Activated T-helper 17 cell treated with anti-CD3 and anti-CD28 coated beads, Interleukin-2, amount 50 U/mL, for 72 hours (primary cell): ENCODE measurements around the gene GLA. TPM values are rescaled to one million over a fixed set of nuclear protein-coding genes. Genes with fewer than 3 reads are reported as not detected.

Experiments used
- ATAC-seq: fragments of 150-1000 bp; cut with Tn5 transposase; replicated peaks from 2 replicates; pipeline ENCODE4 v1.10.0; 2021; ENCODE audit warnings: mild to moderate bottlenecking, moderate library complexity
- H3K27ac Mint-ChIP-seq: one replicate; pipeline ENCODE4 v1.8.0; 2022; ENCODE audit warnings: mixed read lengths
- H3K27me3 Mint-ChIP-seq: one replicate; pipeline ENCODE4 v1.8.0; 2022; ENCODE audit warnings: mixed read lengths
- H3K36me3 Mint-ChIP-seq: one replicate; pipeline ENCODE4 v1.8.0; 2022; ENCODE audit warnings: low read depth, mild to moderate bottlenecking, mixed read lengths
- H3K4me1 Mint-ChIP-seq: one replicate; pipeline ENCODE4 v1.8.0; 2022; ENCODE audit warnings: mixed read lengths
- H3K4me3 Mint-ChIP-seq: one replicate; pipeline ENCODE4 v1.8.0; 2022; ENCODE audit warnings: mild to moderate bottlenecking, mixed read lengths
- H3K9me3 Mint-ChIP-seq: one replicate; pipeline ENCODE4 v1.8.0; 2022; ENCODE audit warnings: mixed read lengths
- total RNA-seq, 2 donors: library from RNA; stranded (reverse); gene quantifications; one replicate each; pipeline ENCODE4 v1.2.3, GENCODE V29; 2022

GLA gene
- total RNA-seq, 2 donors from 2014 or later: 64.9 to 67.2 TPM

- Mint-ChIP-seq H3K4me1 (peaks cover 4% of the 10 kb centered on the region), H3K27me3 (no peaks in the 10 kb centered on the region), H3K4me3 (peak within 1 kb of the TSS; percentile 95), H3K9me3 (no peaks in the 10 kb centered on the region), H3K27ac (peak within 1 kb of the TSS; percentile 94), H3K36me3 (peaks cover 52% of the 10 kb centered on the region)
- peak; percentile 97 for ATAC-seq
These were observed 16.8 kb downstream of the GLA start, which contains the start of gene RPL36A for GRCh38 chrX:101390664-101391525. Gene RPL36A (plus strand): TSS chrX:101391011. CDS start chrX:101391044, 33 bp downstream.

- Mint-ChIP-seq H3K4me1 (peaks cover 2% of the 10 kb centered on the region), H3K27me3 (no peaks in the 10 kb centered on the region)
These were observed 19.1 kb downstream of the GLA start for GRCh38 chrX:101388604-101389003.

DNA sequence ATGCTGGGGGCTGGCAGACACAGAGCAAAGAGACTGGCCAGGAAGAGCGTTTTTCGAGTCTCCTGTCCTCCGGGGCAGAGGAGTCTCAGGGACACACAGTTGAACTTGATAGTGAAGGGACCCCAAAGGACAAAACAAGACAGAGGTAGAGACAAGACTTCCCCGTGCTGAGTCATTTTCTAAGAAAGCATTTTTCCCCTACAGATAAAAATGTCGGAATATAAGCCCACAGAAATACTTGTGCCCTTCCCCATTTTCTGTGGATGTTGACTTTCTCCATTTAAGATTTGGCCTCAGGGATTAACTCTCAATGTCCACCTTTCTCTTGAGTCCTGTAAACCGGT is 21.2 kb downstream of the GLA start:
- Mint-ChIP-seq H3K27me3 (no peaks in the 10 kb centered on the region), H3K9me3 (no peaks in the 10 kb centered on the region), H3K27ac (no peak overlapping the region), H3K4me3 (no peak overlapping the region), H3K36me3 (peaks cover 8% of the 10 kb centered on the region), H3K4me1 (no peaks in the 10 kb centered on the region)
- no peak for ATAC-seq

More at GRCh38 chrX:101388604-101389003, 19.1 kb downstream of the GLA start:
- no peak overlapping the region for H3K27ac Mint-ChIP-seq
- H3K36me3 Mint-ChIP-seq: peaks cover 29% of the 10 kb centered on the region
- no peak for ATAC-seq
- H3K4me3 Mint-ChIP-seq: no peak overlapping the region
- no peaks in the 10 kb centered on the region for H3K9me3 Mint-ChIP-seq

DNA sequence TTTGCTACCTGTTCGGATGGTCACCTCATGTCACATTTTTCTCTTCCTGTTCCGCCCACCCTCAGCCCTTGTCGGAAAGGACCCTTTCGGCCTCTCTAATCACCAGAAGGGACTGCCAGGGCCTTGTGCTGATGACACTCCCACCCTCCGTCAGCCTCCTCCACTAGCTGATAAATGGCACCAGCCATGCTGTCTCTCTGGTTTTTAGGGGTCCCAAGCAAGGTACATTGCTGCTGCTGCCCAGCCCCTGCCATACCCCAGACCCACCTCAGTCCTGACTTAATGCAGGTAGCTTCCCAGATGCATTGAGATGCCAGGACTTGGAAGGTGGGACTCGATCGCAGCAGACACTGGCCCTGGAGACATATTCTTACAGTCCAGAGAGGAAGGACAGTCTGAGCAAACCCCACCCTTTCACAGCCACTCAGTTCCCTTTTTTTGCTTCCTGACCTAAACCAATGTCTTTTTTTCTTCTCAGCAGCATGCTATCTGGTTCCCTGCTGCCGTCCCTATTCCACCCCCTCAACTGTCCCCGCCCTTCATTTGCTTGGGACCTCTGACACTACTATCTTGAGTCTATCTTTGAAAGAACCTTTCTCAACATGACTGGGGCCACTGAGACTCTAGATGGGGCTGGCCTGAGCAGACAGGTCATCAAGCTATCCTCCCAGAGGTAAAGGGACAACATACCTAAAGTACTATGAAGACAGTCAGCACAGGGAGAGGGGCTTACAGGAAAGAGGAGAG is 21.8 kb downstream of the GLA start, which contains the start of gene BTK:
TSS of gene BTK (minus strand) at position 397 of the 747 bp plus-strand sequence. CDS start 10,907 bp downstream, outside the sequence.
- no peak within 1 kb of the TSS for H3K27ac Mint-ChIP-seq
- ATAC-seq: no peak
- no peaks in the 10 kb centered on the region for H3K9me3 Mint-ChIP-seq
- H3K27me3 Mint-ChIP-seq: no peaks in the 10 kb centered on the region
- no peak within 1 kb of the TSS for H3K4me3 Mint-ChIP-seq
- H3K36me3 Mint-ChIP-seq: peaks cover 3% of the 10 kb centered on the region
- no peaks in the 10 kb centered on the region for H3K4me1 Mint-ChIP-seq

GRCh38 chrX:101385026-101385684 is 22.6 kb downstream of the GLA start:
- Mint-ChIP-seq H3K36me3 (no peaks in the 10 kb centered on the region), H3K27ac (no peak overlapping the region), H3K9me3 (no peaks in the 10 kb centered on the region), H3K27me3 (no peaks in the 10 kb centered on the region), H3K4me1 (no peaks in the 10 kb centered on the region), H3K4me3 (no peak overlapping the region)
- no peak for ATAC-seq

- no peak overlapping the region for H3K27ac Mint-ChIP-seq
These were observed 24.0 kb downstream of the GLA start for GRCh38 chrX:101383679-101384205.

DNA sequence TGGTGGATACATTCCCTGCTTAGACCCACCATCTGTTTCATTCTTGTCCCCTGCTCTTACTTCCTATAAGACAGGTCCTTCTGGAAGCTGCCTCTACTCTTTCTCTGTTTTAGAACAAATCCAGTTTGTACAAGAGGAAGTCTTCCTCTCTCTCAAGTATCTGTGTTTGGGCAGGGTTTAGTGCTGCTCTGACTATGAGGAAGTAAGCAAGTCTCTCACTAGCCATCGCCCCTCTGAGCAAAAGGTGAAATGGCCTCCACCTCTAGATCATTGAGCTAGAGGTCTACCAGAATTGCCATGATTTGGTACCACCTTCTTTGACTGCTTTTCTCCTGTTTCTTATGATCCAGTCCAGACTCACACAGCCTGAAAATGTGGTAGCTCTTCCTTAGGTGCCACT is 30.2 kb downstream of the GLA start:
- ATAC-seq: no peak
- H3K4me1 Mint-ChIP-seq: no peaks in the 10 kb centered on the region
- H3K36me3 Mint-ChIP-seq: no peaks in the 10 kb centered on the region
- H3K27me3 Mint-ChIP-seq: no peaks in the 10 kb centered on the region
- H3K9me3 Mint-ChIP-seq: no peaks in the 10 kb centered on the region
- H3K27ac Mint-ChIP-seq: no peak overlapping the region
- no peak overlapping the region for H3K4me3 Mint-ChIP-seq

More at GRCh38 chrX:101383679-101384205, 24.0 kb downstream of the GLA start:
- Mint-ChIP-seq H3K4me3 (no peak overlapping the region), H3K36me3 (no peaks in the 10 kb centered on the region), H3K4me1 (no peaks in the 10 kb centered on the region), H3K9me3 (no peaks in the 10 kb centered on the region), H3K27me3 (no peaks in the 10 kb centered on the region)
- no peak for ATAC-seq

DNA sequence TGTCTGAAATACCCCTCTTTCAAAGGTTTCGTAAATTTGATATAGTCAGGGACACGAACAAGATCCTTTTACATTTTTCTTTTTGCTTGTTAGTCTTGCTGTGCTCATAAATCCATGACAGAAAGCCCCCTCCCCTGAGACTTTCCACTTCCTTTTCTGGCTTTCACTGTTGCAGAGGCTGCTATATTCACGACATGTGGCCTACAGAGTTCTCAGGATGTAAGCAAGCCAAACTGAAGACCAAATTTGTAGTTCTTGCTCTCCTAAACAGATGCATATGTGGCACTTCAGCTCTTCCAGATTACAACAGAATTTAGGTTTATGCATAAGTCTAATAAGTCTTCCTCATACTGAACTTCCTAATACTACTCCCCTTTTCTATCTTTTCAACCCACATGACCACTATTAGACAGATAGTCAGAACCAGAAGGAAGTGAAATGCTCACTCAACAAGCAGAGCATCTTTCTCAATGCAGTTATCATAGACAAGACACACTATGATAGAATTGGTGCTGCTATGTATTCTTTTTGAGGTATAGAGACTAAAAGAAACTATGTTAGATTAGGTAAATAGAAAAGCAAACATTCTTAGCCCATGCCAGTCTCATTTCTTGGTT is 36.7 kb downstream of the GLA start:
- no peak for ATAC-seq
- Mint-ChIP-seq H3K27me3 (no peaks in the 10 kb centered on the region), H3K9me3 (no peaks in the 10 kb centered on the region), H3K27ac (no peak overlapping the region), H3K4me1 (no peaks in the 10 kb centered on the region), H3K36me3 (no peaks in the 10 kb centered on the region), H3K4me3 (no peak overlapping the region)

DNA sequence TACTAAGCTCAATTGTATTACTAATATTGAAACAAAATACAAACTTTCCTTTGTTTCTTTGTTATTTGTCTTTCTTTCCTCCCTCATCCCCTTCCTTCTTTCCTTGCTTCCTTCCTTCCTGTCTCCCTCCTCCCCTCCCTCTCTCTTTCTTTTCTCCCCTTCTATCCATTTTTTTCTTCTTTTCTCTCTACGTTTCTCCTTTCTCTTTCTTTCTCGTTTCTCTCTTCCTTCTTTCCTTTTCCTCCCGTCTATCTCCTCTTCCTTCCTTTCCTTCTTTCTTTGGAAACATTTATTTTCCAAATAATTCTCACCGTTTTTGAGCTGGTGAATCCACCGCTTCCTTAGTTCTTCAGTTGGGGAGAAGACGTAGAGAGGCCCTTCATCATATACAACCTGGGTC is 38.0 kb downstream of the GLA start:
- Mint-ChIP-seq H3K36me3 (no peaks in the 10 kb centered on the region), H3K4me1 (no peaks in the 10 kb centered on the region), H3K4me3 (no peak overlapping the region), H3K9me3 (no peaks in the 10 kb centered on the region), H3K27ac (no peak overlapping the region), H3K27me3 (no peaks in the 10 kb centered on the region)
- ATAC-seq: no peak

- H3K36me3 Mint-ChIP-seq: no peaks in the 10 kb centered on the region
- H3K27ac Mint-ChIP-seq: no peak overlapping the region
- H3K4me1 Mint-ChIP-seq: no peaks in the 10 kb centered on the region
- no peaks in the 10 kb centered on the region for H3K27me3 Mint-ChIP-seq
- no peak overlapping the region for H3K4me3 Mint-ChIP-seq
- no peak for ATAC-seq
- H3K9me3 Mint-ChIP-seq: no peaks in the 10 kb centered on the region
These were observed 38.9 kb downstream of the GLA start for GRCh38 chrX:101368800-101369199.

DNA sequence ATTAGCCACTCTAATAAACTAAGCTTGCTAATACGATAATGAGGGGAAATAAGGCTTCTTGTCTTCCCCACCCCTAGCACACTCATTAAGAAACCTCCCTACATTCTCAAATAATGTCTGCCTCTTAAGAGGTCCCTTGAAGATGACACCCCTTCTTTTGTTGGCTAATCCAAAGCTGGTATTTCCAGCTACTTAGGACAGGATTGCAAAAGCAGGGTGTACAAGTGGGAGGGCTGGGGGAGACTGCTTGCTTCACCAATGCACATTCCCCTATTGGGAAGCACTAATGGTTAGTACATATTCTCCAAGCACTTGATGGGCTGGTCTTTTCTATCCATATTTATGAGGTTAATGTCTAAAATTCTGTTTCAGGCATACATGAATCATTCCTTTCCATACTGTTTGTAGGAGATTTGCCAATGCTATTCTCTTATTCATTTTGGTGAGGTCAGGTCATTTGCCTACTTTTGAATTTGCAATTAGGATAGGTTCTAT is 42.4 kb downstream of the GLA start:
- no peak overlapping the region for H3K4me3 Mint-ChIP-seq
- no peaks in the 10 kb centered on the region for H3K9me3 Mint-ChIP-seq
- H3K36me3 Mint-ChIP-seq: no peaks in the 10 kb centered on the region
- H3K4me1 Mint-ChIP-seq: no peaks in the 10 kb centered on the region
- ATAC-seq: no peak
- no peak overlapping the region for H3K27ac Mint-ChIP-seq
- no peaks in the 10 kb centered on the region for H3K27me3 Mint-ChIP-seq

DNA sequence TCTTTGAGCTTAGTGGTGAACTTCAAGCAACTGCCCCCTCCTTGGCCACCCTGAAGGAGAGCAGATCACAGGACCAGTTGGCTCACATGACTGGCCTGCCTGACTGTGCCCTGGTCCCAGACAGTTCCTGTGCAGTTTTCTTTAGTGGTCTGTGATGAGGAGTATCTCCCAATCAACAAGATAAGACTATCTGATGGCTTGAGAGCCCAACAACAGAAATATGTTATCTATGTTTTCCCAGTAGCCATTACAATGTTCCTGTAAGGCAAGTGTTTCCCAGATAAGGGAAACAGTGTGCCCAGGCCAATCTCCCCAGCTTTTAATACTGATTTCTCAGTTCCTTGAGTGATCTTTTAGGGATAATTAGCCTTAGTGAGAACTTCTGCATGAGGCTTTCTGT is 45.0 kb downstream of the GLA start:
- no peaks in the 10 kb centered on the region for H3K9me3 Mint-ChIP-seq
- no peak overlapping the region for H3K4me3 Mint-ChIP-seq
- no peaks in the 10 kb centered on the region for H3K4me1 Mint-ChIP-seq
- no peak overlapping the region for H3K27ac Mint-ChIP-seq
- H3K36me3 Mint-ChIP-seq: no peaks in the 10 kb centered on the region
- no peak for ATAC-seq
- no peaks in the 10 kb centered on the region for H3K27me3 Mint-ChIP-seq

GRCh38 chrX:101362116-101362515 is 45.6 kb downstream of the GLA start:
- no peaks in the 10 kb centered on the region for H3K36me3 Mint-ChIP-seq
- H3K27me3 Mint-ChIP-seq: no peaks in the 10 kb centered on the region
- ATAC-seq: no peak
- no peak overlapping the region for H3K27ac Mint-ChIP-seq
- H3K9me3 Mint-ChIP-seq: no peaks in the 10 kb centered on the region
- no peak overlapping the region for H3K4me3 Mint-ChIP-seq
- H3K4me1 Mint-ChIP-seq: no peaks in the 10 kb centered on the region

DNA sequence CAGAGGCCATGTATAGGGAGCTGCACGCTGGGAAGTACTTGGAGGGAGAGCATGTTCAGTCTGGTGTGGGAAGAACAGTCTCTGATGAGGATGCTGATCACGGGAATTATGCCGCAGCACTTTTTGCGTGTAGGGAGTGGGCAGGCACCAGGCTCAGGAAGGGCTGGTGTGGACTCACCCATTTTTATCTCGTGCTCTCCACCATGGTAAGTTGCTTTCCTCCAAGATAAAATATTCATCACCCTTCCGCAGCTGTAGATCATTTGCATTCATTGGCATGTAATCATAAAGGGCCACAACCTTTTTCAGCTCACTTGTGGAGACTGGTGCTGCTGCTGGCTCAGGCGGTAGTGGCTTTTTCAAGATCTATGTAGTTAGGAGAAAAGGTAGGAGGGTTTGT is 47.3 kb downstream of the GLA start:
- H3K4me1 Mint-ChIP-seq: no peaks in the 10 kb centered on the region
- no peak overlapping the region for H3K27ac Mint-ChIP-seq
- no peak for ATAC-seq
- H3K9me3 Mint-ChIP-seq: no peaks in the 10 kb centered on the region
- H3K36me3 Mint-ChIP-seq: no peaks in the 10 kb centered on the region
- no peak overlapping the region for H3K4me3 Mint-ChIP-seq
- H3K27me3 Mint-ChIP-seq: no peaks in the 10 kb centered on the region
